ENCODE results near the gene PTPRG.

The PTPRG gene

DNA sequence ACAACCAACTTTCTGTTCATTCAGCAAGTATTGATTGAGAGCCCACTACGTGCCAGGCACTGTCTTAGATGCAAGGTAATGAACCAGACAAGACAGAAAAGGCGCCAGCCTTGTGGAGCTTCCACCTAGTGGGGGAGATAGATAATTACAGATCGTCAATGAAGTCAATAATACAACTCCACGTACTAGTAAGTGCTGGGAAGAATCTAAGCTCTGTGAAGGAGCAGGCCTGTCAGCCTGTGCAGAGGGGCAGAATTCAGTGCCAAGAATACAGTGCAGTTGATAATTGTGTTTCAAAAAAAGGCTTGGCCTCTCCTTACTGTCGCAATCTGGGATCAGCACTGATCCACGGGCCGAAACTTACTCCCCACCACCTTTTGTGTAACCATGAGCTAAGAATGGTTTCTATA, 625.7 kb downstream of the PTPRG start:
- TF ChIP-seq, protein P1, sequence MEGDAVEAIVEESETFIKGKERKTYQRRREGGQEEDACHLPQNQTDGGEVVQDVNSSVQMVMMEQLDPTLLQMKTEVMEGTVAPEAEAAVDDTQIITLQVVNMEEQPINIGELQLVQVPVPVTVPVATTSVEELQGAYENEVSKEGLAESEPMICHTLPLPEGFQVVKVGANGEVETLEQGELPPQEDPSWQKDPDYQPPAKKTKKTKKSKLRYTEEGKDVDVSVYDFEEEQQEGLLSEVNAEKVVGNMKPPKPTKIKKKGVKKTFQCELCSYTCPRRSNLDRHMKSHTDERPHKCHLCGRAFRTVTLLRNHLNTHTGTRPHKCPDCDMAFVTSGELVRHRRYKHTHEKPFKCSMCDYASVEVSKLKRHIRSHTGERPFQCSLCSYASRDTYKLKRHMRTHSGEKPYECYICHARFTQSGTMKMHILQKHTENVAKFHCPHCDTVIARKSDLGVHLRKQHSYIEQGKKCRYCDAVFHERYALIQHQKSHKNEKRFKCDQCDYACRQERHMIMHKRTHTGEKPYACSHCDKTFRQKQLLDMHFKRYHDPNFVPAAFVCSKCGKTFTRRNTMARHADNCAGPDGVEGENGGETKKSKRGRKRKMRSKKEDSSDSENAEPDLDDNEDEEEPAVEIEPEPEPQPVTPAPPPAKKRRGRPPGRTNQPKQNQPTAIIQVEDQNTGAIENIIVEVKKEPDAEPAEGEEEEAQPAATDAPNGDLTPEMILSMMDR (IDR thresholded peaks at IDR 0.05), result peak; percentile 23

GRCh38 chr3:62188681-62189375, 627.5 kb downstream of the PTPRG start:
- TF ChIP-seq, protein P1 (IDR thresholded peaks at IDR 0.05), result peak; percentile 84
- H3K9me3 ChIP-seq (ENCODE audit: control insufficient read depth, low read length), result no peaks in the 10 kb centered on the region
- no peak overlapping the region for H3K9ac ChIP-seq
- H3K4me1 ChIP-seq, result no peaks in the 10 kb centered on the region
- H2AFZ ChIP-seq, result no peak overlapping the region
- peak overlapping the region; percentile 4 for H3K4me2 ChIP-seq (ENCODE audit: low read length)
- H3K36me3 ChIP-seq (ENCODE audit: control insufficient read depth, insufficient read depth, low read length), result no peaks in the 10 kb centered on the region
- H3K27ac ChIP-seq, result no peak overlapping the region
- H3K79me2 ChIP-seq, result no peaks in the 10 kb centered on the region
- no peak overlapping the region for H3K4me3 ChIP-seq (ENCODE audit: low read depth, low read length)
- no peaks in the 10 kb centered on the region for H3K27me3 ChIP-seq (ENCODE audit: control insufficient read depth, insufficient read depth, low read length)

More for the DNA sequence above, 625.7 kb downstream of the PTPRG start:
- Histone ChIP-seq H3K79me2 (no peaks in the 10 kb centered on the region), H3K27me3 (ENCODE audit: control insufficient read depth, insufficient read depth, low read length) (no peaks in the 10 kb centered on the region), H3K4me2 (ENCODE audit: low read length) (no peak overlapping the region), H3K4me1 (no peaks in the 10 kb centered on the region), H2AFZ (no peak overlapping the region), H3K9me3 (ENCODE audit: control insufficient read depth, low read length) (no peaks in the 10 kb centered on the region), H3K36me3 (ENCODE audit: control insufficient read depth, insufficient read depth, low read length) (no peaks in the 10 kb centered on the region), H3K9ac (no peak overlapping the region), H3K27ac (no peak overlapping the region), H3K4me3 (ENCODE audit: low read depth, low read length) (no peak overlapping the region)

- Histone ChIP-seq H3K4me3 (ENCODE audit: low read depth, low read length) (no peak overlapping the region), H3K36me3 (ENCODE audit: control insufficient read depth, insufficient read depth, low read length) (no peaks in the 10 kb centered on the region), H3K4me1 (no peaks in the 10 kb centered on the region), H2AFZ (no peak overlapping the region), H3K9ac (no peak overlapping the region), H3K27me3 (ENCODE audit: control insufficient read depth, insufficient read depth, low read length) (no peaks in the 10 kb centered on the region), H3K27ac (no peak overlapping the region), H3K4me2 (ENCODE audit: low read length) (no peak overlapping the region), H3K79me2 (no peaks in the 10 kb centered on the region), H3K9me3 (ENCODE audit: control insufficient read depth, low read length) (no peaks in the 10 kb centered on the region)
- TF ChIP-seq, protein P1 (IDR thresholded peaks at IDR 0.05), result no peak
These were observed 628.0 kb downstream of the PTPRG start for GRCh38 chr3:62189376-62189698.

GRCh38 chr3:62192891-62193290, 631.5 kb downstream of the PTPRG start:
- H3K9me3 ChIP-seq (ENCODE audit: control insufficient read depth, low read length), result no peaks in the 10 kb centered on the region
- TF ChIP-seq, protein P1 (IDR thresholded peaks at IDR 0.05), result no peak
- H3K79me2 ChIP-seq, result no peaks in the 10 kb centered on the region
- H3K4me1 ChIP-seq, result no peaks in the 10 kb centered on the region
- no peak overlapping the region for H3K9ac ChIP-seq
- H3K4me3 ChIP-seq (ENCODE audit: low read depth, low read length), result no peak overlapping the region
- no peak overlapping the region for H2AFZ ChIP-seq
- H3K27ac ChIP-seq, result no peak overlapping the region
- H3K4me2 ChIP-seq (ENCODE audit: low read length), result no peak overlapping the region
- no peaks in the 10 kb centered on the region for H3K36me3 ChIP-seq (ENCODE audit: control insufficient read depth, insufficient read depth, low read length)
- H3K27me3 ChIP-seq (ENCODE audit: control insufficient read depth, insufficient read depth, low read length), result no peaks in the 10 kb centered on the region

Data from parathyroid adenoma (tissue), 2 donors.